Measurements from ENCODE around the gene EML4. TPM values are rescaled to one million over a fixed set of nuclear protein-coding genes. Genes with fewer than 3 reads are reported as not detected.

The EML4 gene
- total and polyA plus RNA-seq, 2 of the 13 experiments (the other 11 are each of a cell fraction or from before 2014, with no cell fraction given) = 243 to 476 TPM

- TF ChIP-seq POGK (CRISPR knock-in tag; conservative IDR thresholded peaks at IDR 0.05) (peak; percentile 73), ZNF260 (CRISPR knock-in tag; IDR thresholded peaks at IDR 0.05; ENCODE audit: borderline replicate concordance, low read depth) (no peak), ZNF484 (CRISPR knock-in tag; IDR thresholded peaks at IDR 0.05; ENCODE audit: borderline replicate concordance, low read depth) (no peak), ZNF552 (CRISPR knock-in tag; IDR thresholded peaks at IDR 0.05; ENCODE audit: borderline replicate concordance) (0 out of 2 replicates have a peak, but pooled peaks have one; percentile 17), KLF11 (CRISPR knock-in tag; IDR thresholded peaks at IDR 0.05) (no peak), PRDM15 (CRISPR knock-in tag; IDR thresholded peaks at IDR 0.05) (no peak), ZNF788 (CRISPR knock-in tag; IDR thresholded peaks at IDR 0.05; ENCODE audit: borderline replicate concordance) (peak; percentile 37; the same call in 1 of the 2 replicates), CHD2 (IDR thresholded peaks at IDR 0.05; ENCODE audit: low read depth, low read length) (no peak), ZNF792 (CRISPR knock-in tag; IDR thresholded peaks at IDR 0.05) (no peak), ZNF530 (CRISPR knock-in tag; IDR thresholded peaks at IDR 0.05; ENCODE audit: low read depth) (no peak), MXI1 (IDR thresholded peaks at IDR 0.05; ENCODE audit: borderline replicate concordance, low read depth, low read length) (no peak; the same call in 2 of the 3 replicates), HNF4A (CRISPR knock-in tag; IDR thresholded peaks at IDR 0.05) (peak; percentile 95), CREM (IDR thresholded peaks at IDR 0.05) (peak; percentile 91), CREM (CRISPR knock-in tag; IDR thresholded peaks at IDR 0.05) (no peak), CHD4 (IDR thresholded peaks at IDR 0.05; ENCODE audit: borderline replicate concordance, low read length) (0 out of 2 replicates have a peak, but pooled peaks have one; percentile 40), CSRNP1 (CRISPR knock-in tag; IDR thresholded peaks at IDR 0.05) (no peak), PLSCR1 (CRISPR knock-in tag; IDR thresholded peaks at IDR 0.05; ENCODE audit: borderline replicate concordance) (no peak)
Observed at GRCh38 chr2:42127425-42128424, 41.4 kb upstream of the EML4 start (continued).

Measured in HepG2 (cell line).